Activated CD8-positive, alpha-beta memory T cell treated with anti-CD3 and anti-CD28 coated beads for 36 hours (primary cell): Measurements from ENCODE around the gene UBE2R2. TPM values are rescaled to one million over a fixed set of nuclear protein-coding genes. Genes with fewer than 3 reads are reported as not detected.
"Not testable (repeated sequence)": the region's sequence is repeated elsewhere in the genome, so short reads cannot be mapped to it uniquely, and the experiment has no call there.

Experiments used
- CTCF ChIA-PET: fragments of 350-600 bp; sonication (Branson Sonifier 250); formaldehyde crosslinking; loops from one replicate; lab custom pipeline; 2021; ENCODE audit warnings: antibody characterized with exemption; lab: Charles Lee
- POLR2A ChIA-PET: fragments of 350-600 bp; sonication (Branson Sonifier 250); formaldehyde crosslinking; loops from one replicate; lab custom pipeline; 2021; ENCODE audit warnings: antibody characterized with exemption; lab: Charles Lee
- total RNA-seq, 2 experiments: library from RNA; stranded (reverse); gene quantifications; one replicate each; pipeline ENCODE4 v1.2.3, GENCODE V29; 2021

Gene UBE2R2
- total RNA-seq, 2 experiments from 2014 or later: 33.6 to 34.0 TPM

DNA sequence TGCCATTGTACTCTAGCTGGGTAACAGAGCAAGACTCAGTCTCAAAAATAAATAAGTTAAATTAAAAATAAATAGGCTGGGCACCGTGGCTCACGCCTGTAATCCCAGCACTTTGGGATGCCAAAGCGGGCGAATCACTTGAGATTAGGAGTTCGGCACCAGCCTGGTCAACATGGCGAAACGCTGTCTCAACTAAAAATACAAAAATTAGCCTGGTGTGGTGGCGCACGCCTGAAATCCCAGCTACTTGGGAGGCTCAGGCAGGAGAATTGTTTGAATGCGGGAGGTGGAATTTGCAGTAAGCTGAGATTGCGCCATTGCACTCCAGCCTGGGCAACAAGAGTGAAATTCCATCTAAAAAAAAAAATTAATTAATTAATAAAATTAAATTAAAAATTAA lies 10.3 kb downstream of the UBE2R2 start:
- POLR2A ChIA-PET: not testable (repeated sequence)
- CTCF ChIA-PET: interaction anchor here (1.2 kb wide), 1 partner anchor 13 kb away, joined by 3 read pairs; no protein-coding TSS in a partner anchor

DNA sequence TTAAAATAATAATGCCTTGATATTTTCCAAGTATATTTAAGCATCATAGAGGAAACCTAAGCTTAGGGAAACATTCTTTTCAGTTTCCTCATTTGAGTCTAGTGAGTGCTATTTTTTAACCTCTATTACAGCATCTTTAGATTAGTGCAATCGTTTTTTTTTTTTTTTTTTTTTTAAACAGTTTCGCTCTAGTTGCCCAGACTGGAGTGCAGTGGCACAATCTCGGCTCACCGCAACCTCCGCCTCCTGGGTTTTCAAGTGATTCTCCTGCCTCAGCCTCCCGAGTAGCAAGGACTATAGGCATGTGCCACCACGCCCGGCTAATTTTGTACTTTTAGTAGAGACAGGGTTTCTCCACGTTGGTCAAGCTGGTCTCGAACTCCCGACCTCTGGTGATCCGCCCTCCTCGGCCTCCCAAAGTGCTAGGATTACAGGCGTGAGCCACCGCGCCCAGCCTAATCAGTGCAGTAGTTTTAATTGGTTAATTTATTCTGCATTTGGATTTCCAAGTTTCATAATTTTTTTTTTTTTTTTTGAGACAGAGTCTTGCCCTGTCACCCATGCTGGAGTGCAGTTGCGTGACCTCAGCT lies 12.8 kb downstream of the UBE2R2 start:
- CTCF ChIA-PET: not testable (repeated sequence)
- POLR2A ChIA-PET: interaction anchor here (0.7 kb wide), 1 partner anchor 100 kb away, joined by 3 read pairs; no protein-coding TSS in a partner anchor

GRCh38 chr9:33835625-33836260 lies 18.8 kb downstream of the UBE2R2 start:
- POLR2A ChIA-PET: interaction anchor here (0.7 to 1.7 kb wide), 2 partner anchors 19 to 362 kb away, joined by 8 to 10 read pairs; partner anchors contain the start of gene NOL6
- CTCF ChIA-PET: interaction anchor here (0.7 to 1.7 kb wide), 3 partner anchors 17 to 382 kb away, joined by 3 to 8 read pairs (median 3); no protein-coding TSS in a partner anchor

GRCh38 chr9:33836261-33836660 lies 19.3 kb downstream of the UBE2R2 start:
- ChIA-PET POLR2A (interaction anchor here (1.7 kb wide), 1 partner anchor 20 kb away, joined by 10 read pairs; no protein-coding TSS in a partner anchor), CTCF (interaction anchor here (1.1 to 1.7 kb wide), 2 partner anchors 18 to 22 kb away, joined by 3 to 8 read pairs; no protein-coding TSS in a partner anchor)

DNA sequence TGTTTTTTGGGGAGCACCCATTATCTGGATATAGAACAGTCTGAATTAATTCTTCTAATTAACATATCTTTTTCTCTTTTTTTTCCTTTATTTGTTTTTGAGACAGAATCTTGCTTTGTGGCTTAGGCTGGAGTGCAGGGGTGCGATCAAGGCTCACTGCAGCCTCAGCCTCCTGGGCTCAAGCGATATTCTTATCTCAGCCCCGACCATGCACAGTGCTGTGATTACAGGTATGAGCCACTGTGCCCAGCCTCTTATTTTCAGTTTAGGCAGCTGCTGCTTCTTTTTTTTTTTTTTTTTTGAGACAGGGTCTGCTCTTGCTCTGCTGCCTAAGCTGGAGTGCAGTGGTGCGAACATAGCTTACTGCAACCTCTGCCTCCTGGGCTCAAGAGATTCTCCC lies 20.2 kb downstream of the UBE2R2 start:
- POLR2A ChIA-PET: interaction anchor here (0.6 to 1.7 kb wide), 2 partner anchors 21 to 211 kb away, joined by 3 to 10 read pairs; no protein-coding TSS in a partner anchor

GRCh38 chr9:33840381-33840780 lies 23.4 kb downstream of the UBE2R2 start:
- POLR2A ChIA-PET: no interaction called here
- CTCF ChIA-PET: no interaction called here

More for the DNA sequence above, 20.2 kb downstream of the UBE2R2 start:
- CTCF ChIA-PET: interaction anchor here (0.7 to 1.4 kb wide), 5 partner anchors 9 to 30 kb away, joined by 3 to 4 read pairs (median 3); no protein-coding TSS in a partner anchor

DNA sequence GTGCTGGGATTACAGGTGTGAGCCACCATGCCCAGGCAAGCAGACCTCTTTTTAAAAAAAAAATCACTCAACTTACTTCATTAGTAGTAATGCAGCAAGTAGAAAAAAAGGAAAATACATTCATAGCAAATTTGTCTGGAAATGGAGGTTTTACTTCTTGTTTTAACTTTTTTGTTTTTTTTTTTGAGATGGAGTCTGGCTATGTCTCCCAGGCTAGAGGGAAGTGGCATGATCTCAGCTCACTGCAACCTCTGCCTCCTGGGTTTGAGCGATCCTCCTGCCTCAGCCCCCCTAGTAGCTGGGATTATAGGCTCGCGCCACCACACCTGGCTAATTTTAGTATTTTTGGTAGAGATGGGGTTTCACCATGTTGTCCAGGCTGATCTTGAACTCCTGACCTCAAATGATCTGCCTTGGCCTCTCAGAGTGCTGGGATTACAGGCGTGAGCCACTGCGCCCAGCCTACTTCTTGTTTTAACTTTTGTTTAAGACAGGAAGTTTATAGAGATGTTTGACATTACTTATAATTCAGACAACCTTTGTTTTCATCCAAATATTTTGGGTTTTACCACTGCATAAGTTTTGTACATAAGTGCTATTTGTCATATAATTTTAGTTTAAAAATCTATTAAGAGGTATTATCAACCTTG lies 26.5 kb downstream of the UBE2R2 start:
- ChIA-PET POLR2A (no interaction called here), CTCF (interaction anchor here (0.6 to 0.9 kb wide), 2 partner anchors 21 to 61 kb away, joined by 3 to 7 read pairs; no protein-coding TSS in a partner anchor)

DNA sequence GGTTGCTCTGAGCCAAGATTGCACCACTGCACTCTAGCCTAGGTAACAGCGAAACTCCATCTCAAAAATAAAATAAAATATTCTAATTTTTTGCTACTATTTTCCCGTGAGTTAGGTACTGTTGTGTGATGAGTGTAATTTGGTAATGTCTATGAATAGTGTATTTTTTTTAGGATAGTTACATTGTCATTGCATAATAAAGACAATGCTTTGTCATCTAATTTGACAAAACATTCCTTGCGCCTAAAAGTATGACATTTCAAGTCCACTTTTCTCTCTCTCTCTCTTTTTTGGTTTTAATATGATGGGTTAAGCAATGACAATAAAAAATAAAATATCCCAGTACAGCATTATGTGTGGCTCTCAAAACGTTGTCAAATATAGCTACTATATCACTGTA lies 29.3 kb downstream of the UBE2R2 start:
- CTCF ChIA-PET: interaction anchor here (0.7 to 1.2 kb wide), 2 partner anchors 8 to 9 kb away, joined by 4 read pairs; no protein-coding TSS in a partner anchor
- POLR2A ChIA-PET: no interaction called here

- CTCF ChIA-PET: interaction anchor here (0.7 kb wide), 1 partner anchor 73 kb away, joined by 3 read pairs; no protein-coding TSS in a partner anchor
- POLR2A ChIA-PET: not testable (repeated sequence)
Measured at GRCh38 chr9:33847894-33848205, 30.9 kb downstream of the UBE2R2 start.

DNA sequence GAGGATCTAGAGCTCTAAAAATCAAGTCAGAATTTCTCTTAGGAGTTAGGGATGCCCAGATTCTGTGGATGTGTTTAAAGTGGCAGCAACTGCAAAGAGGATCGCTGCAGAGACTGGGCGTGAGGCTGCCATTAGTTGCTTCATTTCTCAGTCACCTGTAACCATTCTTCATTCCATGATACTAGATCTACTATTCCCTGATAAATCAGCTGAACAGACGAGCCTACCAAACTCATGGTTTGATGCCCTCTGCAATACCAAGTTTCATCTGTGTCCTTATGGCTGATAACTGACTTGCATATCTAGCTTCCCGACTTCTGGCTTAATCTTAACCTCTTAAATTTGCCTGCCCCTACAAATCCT lies 33.3 kb downstream of the UBE2R2 start:
- POLR2A ChIA-PET: no interaction called here
- CTCF ChIA-PET: interaction anchor here (0.5 to 2.6 kb wide), 2 partner anchors 37 to 65 kb away, joined by 3 to 16 read pairs; no protein-coding TSS in a partner anchor

GRCh38 chr9:33850677-33851076 lies 33.7 kb downstream of the UBE2R2 start:
- CTCF ChIA-PET: interaction anchor here (0.5 to 2.6 kb wide), 2 partner anchors 37 to 64 kb away, joined by 3 to 16 read pairs; no protein-coding TSS in a partner anchor
- POLR2A ChIA-PET: no interaction called here

GRCh38 chr9:33851301-33851700 lies 34.3 kb downstream of the UBE2R2 start:
- ChIA-PET CTCF (interaction anchor here (0.9 to 1.4 kb wide), 2 partner anchors 36 to 51 kb away, joined by 4 to 6 read pairs; no protein-coding TSS in a partner anchor), POLR2A (no interaction called here)

- ChIA-PET POLR2A (no interaction called here), CTCF (interaction anchor here (0.9 to 1.4 kb wide), 4 partner anchors 15 to 50 kb away, joined by 3 to 11 read pairs (median 5); no protein-coding TSS in a partner anchor)
Measured at GRCh38 chr9:33852216-33852826, 35.4 kb downstream of the UBE2R2 start.

- POLR2A ChIA-PET: no interaction called here
- CTCF ChIA-PET: no interaction called here
Measured at GRCh38 chr9:33856247-33856646, 39.3 kb downstream of the UBE2R2 start.

GRCh38 chr9:33858423-33858822 lies 41.5 kb downstream of the UBE2R2 start:
- ChIA-PET POLR2A (no interaction called here), CTCF (interaction anchor here (1.3 kb wide), 1 partner anchor 45 kb away, joined by 5 read pairs; no protein-coding TSS in a partner anchor)

DNA sequence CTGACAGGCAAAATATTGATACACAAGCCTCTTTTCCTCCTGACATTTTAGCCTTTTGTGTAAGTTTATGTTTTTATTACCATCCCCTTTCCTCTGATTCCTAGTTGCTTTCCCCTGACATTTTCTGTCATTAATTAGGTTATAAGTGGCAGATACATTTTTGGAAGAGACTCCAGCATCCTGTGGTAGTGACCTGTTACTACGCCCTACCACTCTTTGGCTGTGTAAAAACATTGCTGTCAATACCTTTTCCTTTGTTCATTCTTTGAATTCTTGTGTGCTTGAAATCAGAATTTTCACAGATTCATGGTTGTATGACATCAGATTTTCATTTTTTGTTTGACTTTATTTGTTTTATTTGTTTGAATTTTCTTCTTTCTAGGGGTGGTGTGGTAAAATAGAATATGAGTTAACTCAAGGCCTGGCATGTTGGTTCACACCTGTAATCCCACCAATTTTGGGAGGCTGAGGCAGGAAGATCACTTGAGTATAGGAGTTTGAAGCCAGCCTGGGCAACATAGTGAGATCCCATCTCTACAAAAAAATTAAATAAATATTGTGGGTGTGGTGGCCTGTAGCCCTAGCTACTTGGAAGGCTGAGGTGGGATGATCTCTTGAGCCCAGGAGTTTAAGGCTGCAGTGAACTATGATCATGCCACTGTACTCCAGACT lies 43.4 kb downstream of the UBE2R2 start:
- ChIA-PET POLR2A (interaction anchor here (0.6 kb wide), 1 partner anchor 10 kb away, joined by 3 read pairs; no protein-coding TSS in a partner anchor), CTCF (no interaction called here)

- POLR2A ChIA-PET: no interaction called here
Measured at GRCh38 chr9:33861917-33862453, 45.0 kb downstream of the UBE2R2 start.

GRCh38 chr9:33863027-33863426 lies 46.1 kb downstream of the UBE2R2 start:
- CTCF ChIA-PET, POLR2A ChIA-PET: not testable (repeated sequence)

More at GRCh38 chr9:33861917-33862453, 45.0 kb downstream of the UBE2R2 start:
- CTCF ChIA-PET: interaction anchor here (0.5 to 0.7 kb wide), 2 partner anchors 33 to 487 kb away, joined by 4 to 5 read pairs; no protein-coding TSS in a partner anchor
